ENCODE data around the gene CENPV.

GRCh38 chr17:16353317-16354174, at the start of gene CENPV:
- TF ChIP-seq, protein P1, sequence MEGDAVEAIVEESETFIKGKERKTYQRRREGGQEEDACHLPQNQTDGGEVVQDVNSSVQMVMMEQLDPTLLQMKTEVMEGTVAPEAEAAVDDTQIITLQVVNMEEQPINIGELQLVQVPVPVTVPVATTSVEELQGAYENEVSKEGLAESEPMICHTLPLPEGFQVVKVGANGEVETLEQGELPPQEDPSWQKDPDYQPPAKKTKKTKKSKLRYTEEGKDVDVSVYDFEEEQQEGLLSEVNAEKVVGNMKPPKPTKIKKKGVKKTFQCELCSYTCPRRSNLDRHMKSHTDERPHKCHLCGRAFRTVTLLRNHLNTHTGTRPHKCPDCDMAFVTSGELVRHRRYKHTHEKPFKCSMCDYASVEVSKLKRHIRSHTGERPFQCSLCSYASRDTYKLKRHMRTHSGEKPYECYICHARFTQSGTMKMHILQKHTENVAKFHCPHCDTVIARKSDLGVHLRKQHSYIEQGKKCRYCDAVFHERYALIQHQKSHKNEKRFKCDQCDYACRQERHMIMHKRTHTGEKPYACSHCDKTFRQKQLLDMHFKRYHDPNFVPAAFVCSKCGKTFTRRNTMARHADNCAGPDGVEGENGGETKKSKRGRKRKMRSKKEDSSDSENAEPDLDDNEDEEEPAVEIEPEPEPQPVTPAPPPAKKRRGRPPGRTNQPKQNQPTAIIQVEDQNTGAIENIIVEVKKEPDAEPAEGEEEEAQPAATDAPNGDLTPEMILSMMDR (IDR thresholded peaks at IDR 0.05) = peak in 3 of 4 experiments; percentile 37 to 63 (median 51)
- TF ChIP-seq POLR2A (IDR thresholded peaks at IDR 0.05) = peak in 1 of 2 donors; percentile 18

Data from uterus (tissue), 2 donors.